BLaER1 (cell line): ENCODE results near the gene SLC30A7.

ENCODE experiments used
- H3K27ac ChIP-seq: shearing (Covaris generic); formaldehyde crosslinking; 2 replicates; pipeline ENCODE4 v1.8.1; 2022
- H3K27me3 ChIP-seq: shearing (Covaris generic); formaldehyde crosslinking; 2 replicates; pipeline ENCODE4 v1.8.1; 2022
- H3K36me3 ChIP-seq: shearing (Covaris generic); formaldehyde crosslinking; 2 replicates; pipeline ENCODE4 v1.8.1; 2022
- H3K4me1 ChIP-seq: shearing (Covaris generic); formaldehyde crosslinking; 2 replicates; pipeline ENCODE4 v1.8.1; 2022
- H3K4me2 ChIP-seq: shearing (Covaris generic); formaldehyde crosslinking; 2 replicates; pipeline ENCODE4 v1.8.1; 2022
- H3K4me3 ChIP-seq: shearing (Covaris generic); formaldehyde crosslinking; 2 replicates; pipeline ENCODE4 v1.8.1; 2022
- H3K9ac ChIP-seq: shearing (Covaris generic); formaldehyde crosslinking; 2 replicates; pipeline ENCODE4 v1.8.1; 2022
- H3K9me3 ChIP-seq: shearing (Covaris generic); formaldehyde crosslinking; 2 replicates; pipeline ENCODE4 v1.8.1; 2022
- H4K20me1 ChIP-seq: shearing (Covaris generic); formaldehyde crosslinking; 2 replicates; pipeline ENCODE4 v1.8.1; 2022
- Cebpa-rat ChIP-seq: shearing (Covaris generic); IDR thresholded peaks from 2 replicates; pipeline ENCODE4 v1.8.1; 2022

The SLC30A7 gene

DNA sequence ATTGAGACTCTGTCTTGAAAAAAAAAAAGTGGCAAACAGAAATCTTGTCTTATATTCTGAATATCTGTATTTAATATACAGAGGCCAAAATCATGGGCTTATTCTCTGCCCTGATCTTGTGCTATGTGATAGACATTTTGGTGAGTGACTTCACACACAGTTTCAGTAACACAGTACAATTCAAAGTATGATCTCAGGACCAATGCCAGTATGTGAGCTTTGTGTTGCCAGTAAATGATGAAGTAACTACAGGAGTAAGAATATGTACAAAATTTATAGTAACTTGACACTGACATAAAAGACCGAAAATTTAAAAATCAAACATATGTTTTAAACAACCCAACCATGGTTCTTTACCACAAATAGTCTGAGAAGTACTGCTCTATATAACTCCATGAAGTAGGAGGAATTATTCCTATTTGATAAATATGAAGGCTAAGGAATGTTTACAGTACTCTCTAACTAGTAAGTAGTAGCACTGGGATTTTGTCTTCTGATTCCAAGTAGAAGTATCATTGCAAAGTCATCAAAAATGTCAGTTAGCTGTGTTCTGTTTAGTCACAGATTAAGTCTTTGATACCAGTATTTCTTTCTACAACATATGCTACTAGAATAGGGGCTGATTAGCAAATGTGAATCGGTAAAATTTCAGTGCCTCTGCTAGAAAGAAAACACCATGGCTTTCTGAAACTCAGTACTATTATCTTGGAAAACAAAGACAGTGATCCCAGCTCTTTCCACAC lies 104.4 kb downstream of the SLC30A7 start:
- Histone ChIP-seq H3K4me2 (no peak overlapping the region), H3K9me3 (no peaks in the 10 kb centered on the region), H3K4me1 (peaks cover 32% of the 10 kb centered on the region), H3K27ac (no peak overlapping the region), H3K36me3 (peaks cover 43% of the 10 kb centered on the region), H3K9ac (no peak overlapping the region), H3K4me3 (no peak overlapping the region), H3K27me3 (no peaks in the 10 kb centered on the region), H4K20me1 (no peaks in the 10 kb centered on the region)
- no peak for TF ChIP-seq Cebpa-rat

DNA sequence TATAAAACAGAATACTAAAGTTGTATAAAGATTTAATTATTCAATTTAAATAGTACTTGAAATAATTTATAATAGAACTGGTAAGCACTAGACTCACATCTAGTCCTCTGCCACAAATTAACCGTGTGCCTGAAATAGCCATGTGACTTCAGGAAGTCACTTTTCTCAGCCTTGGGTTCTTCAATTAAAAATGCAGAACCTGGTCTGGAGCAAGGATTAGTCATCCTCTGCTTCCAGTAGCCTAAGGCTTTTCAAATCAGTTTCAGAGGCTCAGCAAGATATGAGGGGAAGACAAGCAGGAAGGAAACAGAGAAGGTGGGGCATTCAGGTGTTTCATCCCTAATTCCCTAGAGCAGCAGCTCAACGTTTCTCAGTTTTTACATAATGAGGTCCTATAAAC lies 106.7 kb downstream of the SLC30A7 start:
- no peak for TF ChIP-seq Cebpa-rat
- peaks cover 21% of the 10 kb centered on the region for H3K4me1 ChIP-seq
- no peak overlapping the region for H3K27ac ChIP-seq
- H4K20me1 ChIP-seq: no peaks in the 10 kb centered on the region
- no peaks in the 10 kb centered on the region for H3K9me3 ChIP-seq
- no peaks in the 10 kb centered on the region for H3K27me3 ChIP-seq
- H3K9ac ChIP-seq: no peak overlapping the region
- H3K36me3 ChIP-seq: peaks cover 35% of the 10 kb centered on the region
- H3K4me3 ChIP-seq: no peak overlapping the region
- H3K4me2 ChIP-seq: peak overlapping the region; percentile 57

- H3K36me3 ChIP-seq: peaks cover 29% of the 10 kb centered on the region
- H3K27me3 ChIP-seq: no peaks in the 10 kb centered on the region
- H3K27ac ChIP-seq: no peak overlapping the region
- no peak for TF ChIP-seq Cebpa-rat
- peak overlapping the region; percentile 57 for H3K4me2 ChIP-seq
- H3K9me3 ChIP-seq: no peaks in the 10 kb centered on the region
- no peak overlapping the region for H3K9ac ChIP-seq
- no peaks in the 10 kb centered on the region for H4K20me1 ChIP-seq
- H3K4me1 ChIP-seq: peaks cover 21% of the 10 kb centered on the region
- no peak overlapping the region for H3K4me3 ChIP-seq
Measured at GRCh38 chr1:101003012-101003650, 107.2 kb downstream of the SLC30A7 start.

DNA sequence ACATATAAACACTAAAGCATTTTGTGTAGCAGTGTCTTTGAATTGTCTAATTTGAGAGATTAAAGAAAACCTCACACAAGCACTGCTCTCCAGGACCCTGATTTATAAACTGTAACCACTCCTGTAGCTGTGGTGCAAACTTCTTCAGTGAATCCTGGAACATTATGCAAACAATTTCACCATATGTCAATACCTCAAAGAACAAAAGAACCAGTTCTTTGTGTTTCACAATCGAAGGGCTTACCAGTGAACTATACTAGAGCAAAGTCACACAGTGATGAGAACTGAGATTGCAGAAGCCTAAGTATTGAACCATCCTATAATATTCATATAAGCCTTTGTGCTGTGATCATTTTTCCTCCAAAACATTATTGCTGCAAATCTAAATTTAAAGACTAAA lies 108.2 kb downstream of the SLC30A7 start:
- no peak overlapping the region for H3K9ac ChIP-seq
- no peak overlapping the region for H3K4me3 ChIP-seq
- no peak for TF ChIP-seq Cebpa-rat
- H4K20me1 ChIP-seq: no peaks in the 10 kb centered on the region
- no peak overlapping the region for H3K4me2 ChIP-seq
- H3K9me3 ChIP-seq: no peaks in the 10 kb centered on the region
- peaks cover 21% of the 10 kb centered on the region for H3K4me1 ChIP-seq
- H3K27me3 ChIP-seq: no peaks in the 10 kb centered on the region
- H3K27ac ChIP-seq: no peak overlapping the region
- H3K36me3 ChIP-seq: peaks cover 26% of the 10 kb centered on the region

DNA sequence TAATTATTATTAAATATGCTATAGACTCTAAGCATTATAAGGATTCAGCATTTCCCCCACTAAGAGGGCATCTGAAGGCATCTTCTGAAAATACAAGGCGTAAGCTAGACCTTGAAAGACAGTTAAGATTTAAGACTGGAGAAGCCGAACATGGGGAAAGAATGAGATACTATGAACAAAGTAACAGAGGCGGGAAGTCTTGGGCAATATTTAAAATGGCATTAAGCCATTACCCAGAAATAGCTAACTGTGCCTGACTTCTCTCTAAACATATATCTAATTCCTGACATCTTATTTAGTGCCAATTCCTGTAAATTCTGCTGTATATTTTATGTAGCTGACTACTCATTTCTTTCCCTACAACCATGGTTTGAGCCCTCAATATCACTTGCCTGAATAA lies 108.8 kb downstream of the SLC30A7 start:
- no peaks in the 10 kb centered on the region for H3K27me3 ChIP-seq
- H3K4me3 ChIP-seq: no peak overlapping the region
- peaks cover 25% of the 10 kb centered on the region for H3K36me3 ChIP-seq
- H3K4me1 ChIP-seq: peaks cover 21% of the 10 kb centered on the region
- no peaks in the 10 kb centered on the region for H3K9me3 ChIP-seq
- H4K20me1 ChIP-seq: no peaks in the 10 kb centered on the region
- no peak overlapping the region for H3K27ac ChIP-seq
- TF ChIP-seq Cebpa-rat: no peak
- H3K9ac ChIP-seq: no peak overlapping the region
- H3K4me2 ChIP-seq: no peak overlapping the region

- no peak overlapping the region for H3K4me3 ChIP-seq
- H3K36me3 ChIP-seq: peaks cover 23% of the 10 kb centered on the region
- H4K20me1 ChIP-seq: no peaks in the 10 kb centered on the region
- H3K4me2 ChIP-seq: no peak overlapping the region
- no peak overlapping the region for H3K27ac ChIP-seq
- no peak for TF ChIP-seq Cebpa-rat
- H3K9ac ChIP-seq: no peak overlapping the region
- H3K27me3 ChIP-seq: no peaks in the 10 kb centered on the region
- no peaks in the 10 kb centered on the region for H3K9me3 ChIP-seq
- peaks cover 21% of the 10 kb centered on the region for H3K4me1 ChIP-seq
Measured at GRCh38 chr1:101005183-101005582, 109.3 kb downstream of the SLC30A7 start.

- Histone ChIP-seq H3K9me3 (no peaks in the 10 kb centered on the region), H3K9ac (no peak overlapping the region), H3K4me3 (no peak overlapping the region), H3K4me1 (peaks cover 21% of the 10 kb centered on the region), H3K27ac (no peak overlapping the region), H3K27me3 (no peaks in the 10 kb centered on the region), H4K20me1 (no peaks in the 10 kb centered on the region), H3K4me2 (no peak overlapping the region), H3K36me3 (peaks cover 16% of the 10 kb centered on the region)
- no peak for TF ChIP-seq Cebpa-rat
Measured at GRCh38 chr1:101005871-101006270, 110.0 kb downstream of the SLC30A7 start.

DNA sequence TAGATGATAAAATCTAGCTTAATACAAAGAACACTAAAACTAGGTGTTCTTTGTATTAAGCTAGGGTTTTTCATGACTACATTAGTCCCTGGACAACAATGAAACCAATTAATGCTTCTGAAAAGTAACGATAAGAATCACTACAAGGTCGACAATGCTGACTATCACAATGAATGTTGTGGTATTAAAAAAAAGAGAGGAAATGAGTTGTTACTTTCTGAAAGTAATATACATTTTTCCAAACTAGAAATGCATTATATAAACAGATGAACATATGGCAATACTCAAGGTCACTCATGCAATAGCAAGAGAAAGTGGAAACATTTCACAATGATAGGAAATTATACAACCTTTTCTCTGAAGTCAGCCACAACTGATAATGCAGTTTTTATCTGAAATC lies 110.7 kb downstream of the SLC30A7 start:
- Histone ChIP-seq H3K4me1 (peaks cover 21% of the 10 kb centered on the region), H3K27ac (no peak overlapping the region), H3K9me3 (no peaks in the 10 kb centered on the region), H3K4me2 (no peak overlapping the region), H3K9ac (no peak overlapping the region), H3K4me3 (no peak overlapping the region), H3K36me3 (peaks cover 12% of the 10 kb centered on the region; the same call in 1 of the 2 replicates), H3K27me3 (no peaks in the 10 kb centered on the region), H4K20me1 (no peaks in the 10 kb centered on the region)
- TF ChIP-seq Cebpa-rat: no peak

DNA sequence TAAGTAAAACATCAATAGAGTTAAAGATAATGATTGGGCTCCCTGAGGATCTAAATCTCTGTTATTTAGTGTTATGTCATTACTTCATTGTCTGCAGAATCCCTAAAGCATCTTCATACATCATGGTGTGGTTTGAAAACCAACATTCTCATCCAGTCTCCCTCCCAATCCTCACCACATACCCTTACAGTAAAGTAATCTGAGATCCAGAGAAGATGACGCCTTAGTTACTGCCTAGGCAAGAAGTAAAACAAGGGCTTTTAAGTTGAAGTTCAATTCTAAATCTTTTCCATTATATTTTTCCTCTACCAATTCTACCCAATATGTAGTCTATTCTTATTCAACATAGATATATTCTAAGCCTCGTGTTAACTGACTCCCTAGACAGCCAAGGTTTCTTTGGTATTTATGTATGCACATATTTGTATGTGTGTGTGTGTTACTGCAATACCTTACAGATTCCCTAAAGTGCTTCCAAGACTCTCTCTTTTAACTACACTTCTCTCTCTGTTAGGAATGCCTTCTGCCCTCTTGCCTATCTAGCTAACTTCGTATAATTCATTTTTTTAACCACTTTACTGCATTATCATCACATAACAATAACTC lies 112.4 kb downstream of the SLC30A7 start:
- H3K4me1 ChIP-seq: 0 out of 2 replicates have a peak, but pooled peaks cover 7% of the 10 kb centered on the region
- H3K36me3 ChIP-seq: peaks cover 20% of the 10 kb centered on the region; the same call in 1 of the 2 replicates
- no peak overlapping the region for H3K27ac ChIP-seq
- H3K27me3 ChIP-seq: no peaks in the 10 kb centered on the region
- no peaks in the 10 kb centered on the region for H3K9me3 ChIP-seq
- no peak overlapping the region for H3K4me3 ChIP-seq
- H3K4me2 ChIP-seq: no peak overlapping the region
- TF ChIP-seq Cebpa-rat: no peak
- no peak overlapping the region for H3K9ac ChIP-seq
- no peaks in the 10 kb centered on the region for H4K20me1 ChIP-seq

DNA sequence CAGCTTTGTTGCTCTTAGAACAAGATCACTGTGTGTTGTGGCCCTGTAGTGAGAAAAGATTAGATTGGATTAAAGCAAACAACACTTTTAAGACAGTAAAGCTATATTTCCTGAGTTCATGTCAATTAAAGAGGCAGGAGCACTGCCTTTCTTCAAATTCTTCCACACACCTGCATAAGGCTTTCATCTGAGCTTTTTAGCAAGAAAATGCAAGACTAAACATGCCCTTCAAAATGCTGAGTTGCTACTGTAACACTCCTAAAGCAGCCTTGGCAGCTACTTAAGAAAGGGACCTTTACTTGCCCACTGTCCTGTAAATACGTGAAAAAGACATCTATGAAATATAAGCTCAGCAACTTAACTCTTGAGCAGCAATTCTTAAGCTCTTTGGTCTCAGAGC lies 117.9 kb downstream of the SLC30A7 start:
- H3K4me1 ChIP-seq: no peaks in the 10 kb centered on the region
- H3K27ac ChIP-seq: no peak overlapping the region
- no peak for TF ChIP-seq Cebpa-rat
- no peaks in the 10 kb centered on the region; the same call in 1 of the 2 replicates for H3K9me3 ChIP-seq
- no peak overlapping the region for H3K9ac ChIP-seq
- H3K4me2 ChIP-seq: no peak overlapping the region
- H3K4me3 ChIP-seq: no peak overlapping the region
- peaks cover 59% of the 10 kb centered on the region for H3K36me3 ChIP-seq
- no peaks in the 10 kb centered on the region for H4K20me1 ChIP-seq
- no peaks in the 10 kb centered on the region for H3K27me3 ChIP-seq
